ENCODE data around the gene ZNF316. TPM values are rescaled to one million over a fixed set of nuclear protein-coding genes. Genes with fewer than 3 reads are reported as not detected.
A peak's percentile ranks its signal among the peaks of the same experiment; 100 is the strongest.

ZNF316 gene
- total and polyA plus RNA-seq, 3 donors from 2014 or later = 22.7 to 50.9 (median 46.6) TPM

DNA sequence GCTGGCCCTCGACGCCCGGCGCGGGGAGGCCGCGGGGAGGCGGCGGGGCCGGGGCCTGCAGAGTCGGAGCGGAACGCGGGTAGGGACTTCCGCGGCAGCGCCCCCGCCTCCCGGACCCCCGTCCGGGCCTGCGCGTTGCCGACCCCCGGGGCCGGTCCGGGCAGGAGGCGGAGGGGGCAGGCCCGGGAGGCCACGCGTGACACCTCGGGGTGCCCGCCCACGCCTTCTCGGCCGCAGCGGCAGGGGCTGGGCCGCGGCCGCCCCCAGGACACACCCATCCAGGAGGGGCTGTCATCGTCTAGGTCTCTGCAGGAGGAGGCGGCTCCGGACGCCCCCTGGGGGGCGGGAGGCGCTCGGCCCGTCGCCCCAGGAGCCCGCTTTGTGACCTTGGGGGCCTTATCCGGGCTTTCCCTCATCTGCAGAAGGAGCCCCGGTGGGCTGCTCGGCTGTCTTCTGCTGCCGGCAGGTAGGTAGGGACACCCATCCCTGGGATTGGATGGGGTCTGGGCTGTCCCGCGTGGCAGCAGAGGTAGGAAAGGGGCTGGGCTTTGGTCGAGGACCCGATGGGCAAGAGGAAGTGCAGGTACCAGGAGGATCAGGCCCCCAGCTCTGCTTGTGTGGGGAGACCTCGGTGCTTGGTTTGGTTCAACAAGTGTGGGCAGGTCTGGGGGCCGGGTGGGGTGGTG lies 569 bp downstream of the ZNF316 start:
- peak overlapping the region; percentile 65 to 87 for H3K4me3 ChIP-seq
- H3K27me3 ChIP-seq = no peaks in the 10 kb centered on the region
- intact Hi-C loops (cut with DNase I; ENCODE audit: low total_unique reads) = no loop called here
- TF ChIP-seq POLR2A (IDR thresholded peaks at IDR 0.05) = no peak
- TF ChIP-seq, protein P1, sequence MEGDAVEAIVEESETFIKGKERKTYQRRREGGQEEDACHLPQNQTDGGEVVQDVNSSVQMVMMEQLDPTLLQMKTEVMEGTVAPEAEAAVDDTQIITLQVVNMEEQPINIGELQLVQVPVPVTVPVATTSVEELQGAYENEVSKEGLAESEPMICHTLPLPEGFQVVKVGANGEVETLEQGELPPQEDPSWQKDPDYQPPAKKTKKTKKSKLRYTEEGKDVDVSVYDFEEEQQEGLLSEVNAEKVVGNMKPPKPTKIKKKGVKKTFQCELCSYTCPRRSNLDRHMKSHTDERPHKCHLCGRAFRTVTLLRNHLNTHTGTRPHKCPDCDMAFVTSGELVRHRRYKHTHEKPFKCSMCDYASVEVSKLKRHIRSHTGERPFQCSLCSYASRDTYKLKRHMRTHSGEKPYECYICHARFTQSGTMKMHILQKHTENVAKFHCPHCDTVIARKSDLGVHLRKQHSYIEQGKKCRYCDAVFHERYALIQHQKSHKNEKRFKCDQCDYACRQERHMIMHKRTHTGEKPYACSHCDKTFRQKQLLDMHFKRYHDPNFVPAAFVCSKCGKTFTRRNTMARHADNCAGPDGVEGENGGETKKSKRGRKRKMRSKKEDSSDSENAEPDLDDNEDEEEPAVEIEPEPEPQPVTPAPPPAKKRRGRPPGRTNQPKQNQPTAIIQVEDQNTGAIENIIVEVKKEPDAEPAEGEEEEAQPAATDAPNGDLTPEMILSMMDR (IDR thresholded peaks at IDR 0.05) = no peak
- 0 to 1% methylated on average over 3 to 10 of the region's 60 CpGs for WGBS, 2 donors
- peak overlapping the region; percentile 21 to 50 for H3K27ac ChIP-seq
- H3K36me3 ChIP-seq (ENCODE audit: low read depth, missing control alignments) = no peaks in the 10 kb centered on the region
- H3K4me1 ChIP-seq = peaks cover 18% of the 10 kb centered on the region
- no peak for DNase-seq
- H3K9me3 ChIP-seq = no peaks in the 10 kb centered on the region

DNA sequence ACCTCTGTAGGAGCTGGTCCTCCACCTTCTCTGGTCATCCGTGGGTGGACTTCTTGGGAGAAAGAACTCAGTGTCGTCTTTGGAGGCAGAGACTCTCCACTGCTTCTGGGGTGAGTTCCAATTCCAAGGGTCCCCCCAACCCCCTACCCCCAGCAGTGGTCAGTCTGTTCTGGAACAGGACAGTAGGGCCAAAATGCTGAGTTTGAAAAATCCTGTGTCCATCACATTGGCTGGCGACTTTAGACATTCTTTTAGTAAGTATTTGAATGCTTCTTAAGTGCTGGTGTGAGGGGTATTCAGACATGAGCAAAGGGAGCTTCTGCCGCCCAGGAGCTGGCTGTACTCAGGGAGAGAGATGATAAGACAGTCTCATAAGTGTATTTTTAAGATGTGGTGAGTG lies 1.9 kb downstream of the ZNF316 start:
- TF ChIP-seq, protein P1 (IDR thresholded peaks at IDR 0.05) = no peak
- TF ChIP-seq POLR2A (IDR thresholded peaks at IDR 0.05) = no peak
- intact Hi-C loops (cut with DNase I; ENCODE audit: low total_unique reads) = no loop called here
- H3K36me3 ChIP-seq (ENCODE audit: low read depth, missing control alignments) = no peaks in the 10 kb centered on the region
- no peak for DNase-seq
- H3K27me3 ChIP-seq = no peaks in the 10 kb centered on the region
- WGBS, 2 donors = 51 to 63% methylated on average over 4 of the region's 4 CpGs
- H3K4me1 ChIP-seq = peaks cover 18% of the 10 kb centered on the region
- H3K9me3 ChIP-seq = no peaks in the 10 kb centered on the region
- no peak overlapping the region for H3K27ac ChIP-seq
- no peak overlapping the region for H3K4me3 ChIP-seq

DNA sequence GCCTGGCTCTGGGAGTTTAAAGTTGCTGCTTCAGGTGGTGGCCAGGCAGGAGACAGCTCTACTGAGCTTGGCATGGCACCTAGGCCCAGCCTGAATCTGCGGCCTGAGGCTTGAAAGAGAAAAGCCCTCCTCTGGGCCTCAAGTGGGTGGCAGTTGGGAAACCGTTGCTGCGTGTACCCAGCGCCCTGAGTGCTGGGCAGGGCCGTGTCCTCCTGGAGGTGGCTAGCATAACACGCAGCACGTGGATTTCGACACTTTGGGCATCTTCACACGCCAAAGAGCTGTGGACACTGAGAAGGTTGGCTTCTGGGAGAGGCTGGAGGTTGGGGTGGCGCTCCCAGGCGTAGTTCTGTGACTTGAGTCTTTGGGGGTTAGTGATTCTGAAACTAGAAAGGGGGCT lies 2.5 kb downstream of the ZNF316 start:
- no peak overlapping the region for H3K27ac ChIP-seq
- DNase-seq = no peak
- intact Hi-C loops (cut with DNase I; ENCODE audit: low total_unique reads) = no loop called here
- no peaks in the 10 kb centered on the region for H3K9me3 ChIP-seq
- H3K36me3 ChIP-seq (ENCODE audit: low read depth, missing control alignments) = no peaks in the 10 kb centered on the region
- H3K4me3 ChIP-seq = no peak overlapping the region
- 97% methylated on average over 10 to 11 of the region's 11 CpGs for WGBS, 2 donors
- H3K27me3 ChIP-seq = no peaks in the 10 kb centered on the region
- TF ChIP-seq, protein P1 (IDR thresholded peaks at IDR 0.05) = no peak
- TF ChIP-seq POLR2A (IDR thresholded peaks at IDR 0.05) = no peak
- peaks cover 18% of the 10 kb centered on the region for H3K4me1 ChIP-seq

DNA sequence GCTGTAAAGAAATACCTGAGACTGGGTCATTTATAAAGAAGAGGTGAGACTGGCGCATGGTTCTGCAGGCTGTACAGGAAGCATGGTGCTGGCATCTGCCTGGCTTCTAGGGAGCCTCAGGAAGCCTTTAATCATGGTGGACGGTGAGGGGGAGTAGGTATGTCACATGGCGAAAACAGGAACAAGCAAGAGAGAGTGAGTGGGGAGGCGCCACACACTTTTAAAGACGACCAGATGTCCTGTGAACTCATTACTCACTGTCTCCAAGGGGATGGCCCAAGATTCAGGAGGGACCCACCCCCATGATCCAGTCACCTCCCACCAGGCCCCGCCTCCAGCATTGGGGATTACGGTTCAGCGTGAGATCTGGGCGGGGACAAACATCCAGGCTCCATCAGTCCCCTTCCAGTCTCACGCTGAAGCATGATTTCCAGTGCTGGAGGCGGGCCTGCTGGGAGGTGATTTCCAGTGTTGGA lies 3.2 kb downstream of the ZNF316 start:
- Histone ChIP-seq H3K36me3 (ENCODE audit: low read depth, missing control alignments) (no peaks in the 10 kb centered on the region), H3K9me3 (no peaks in the 10 kb centered on the region), H3K27ac (no peak overlapping the region), H3K4me1 (peaks cover 18% of the 10 kb centered on the region), H3K4me3 (no peak overlapping the region), H3K27me3 (no peaks in the 10 kb centered on the region)
- TF ChIP-seq, protein P1 (IDR thresholded peaks at IDR 0.05) = no peak
- TF ChIP-seq POLR2A (IDR thresholded peaks at IDR 0.05) = no peak
- 67 to 71% methylated on average over 5 to 11 of the region's 11 CpGs for WGBS, 2 donors
- intact Hi-C loops (cut with DNase I; ENCODE audit: low total_unique reads) = no loop called here
- DNase-seq = no peak
